ENCODE measurements around the gene BLACAT1.
"Not testable (repeated sequence)": the region's sequence is repeated elsewhere in the genome, so short reads cannot be mapped to it uniquely, and the experiment has no call there.

The BLACAT1 gene

GRCh38 chr1:205407970-205408369 lies 47.9 kb downstream of the BLACAT1 start:
- DNase-seq (ENCODE audit: low read depth), result no peak

- not testable (repeated sequence) for DNase-seq (ENCODE audit: low read depth)
Observed at GRCh38 chr1:205406252-205406651, 49.6 kb downstream of the BLACAT1 start.
